SK-N-MC (cell line): ENCODE measurements around the gene ACTC1.

Experiments used
- EZH2 ChIP-seq: fragments of 200-600 bp; sonication (generic); IDR thresholded peaks from one replicate; pipeline ENCODE4 v1.6.1; 2017; ENCODE audit warnings: antibody characterized with exemption
- FOXP2 ChIP-seq: optimal IDR thresholded peaks from 2 replicates; pipeline ENCODE3; 2011; ENCODE audit warnings: mild to moderate bottlenecking, moderate library complexity; ENCODE audit not compliant: insufficient read depth; ENCODE audit errors: extremely low read length, control extremely low read depth
- POLR2AphosphoS5 ChIP-seq: IDR thresholded peaks from 2 replicates; pipeline ENCODE4 v1.6.1; 2012; ENCODE audit warnings: mild to moderate bottlenecking, low read depth, low read length, borderline replicate concordance

- TF ChIP-seq EZH2 (no peak), POLR2AphosphoS5 (no peak), FOXP2 (no peak)
Observed at GRCh38 chr15:34813446-34814190, 18.3 kb upstream of the ACTC1 start.
